Uterus (tissue), 4 donors: ENCODE results near the gene CD164L2. TPM values are rescaled to one million over a fixed set of nuclear protein-coding genes. Genes with fewer than 3 reads are reported as not detected.

Experiments
- DNase-seq, 2 donors: peaks; one replicate each; pipeline ENCODE4 v3.0.0-alpha.2; 2019 to 2020
- H3K27ac ChIP-seq, 2 donors: fragments of 200-600 bp; sonication (generic); 1 replicate in 1 of 2; 2 replicates in 1 of 2; pipeline ENCODE4 v1.5.1; 2016 to 2018
- H3K27me3 ChIP-seq, 2 donors: fragments of 200-600 bp; sonication (generic); one replicate each; pipeline ENCODE4 v1.5.1; 2018 to 2019; ENCODE audit warnings: control low read depth in 1 of 2
- H3K36me3 ChIP-seq, 2 donors: fragments of 200-600 bp; sonication (generic); one replicate each; pipeline ENCODE4 v1.5.1; 2019; ENCODE audit warnings: control low read depth in 1 of 2
- H3K4me1 ChIP-seq, 2 donors: fragments of 200-600 bp; sonication (generic); one replicate each; pipeline ENCODE4 v1.5.1; 2018 to 2019; ENCODE audit warnings: control low read depth in 1 of 2
- H3K4me3 ChIP-seq, 2 donors: fragments of 200-600 bp; sonication (generic); 1 replicate in 1 of 2; 2 replicates in 1 of 2; pipeline ENCODE4 v1.5.1; 2018 to 2019; ENCODE audit warnings: mild to moderate bottlenecking in 1 of 2
- H3K9me3 ChIP-seq, 2 donors: fragments of 200-600 bp; sonication (generic); one replicate each; pipeline ENCODE4 v1.5.1; 2019; ENCODE audit warnings: control low read depth in 1 of 2
- CTCF ChIP-seq, 4 experiments: fragments of 200-600 bp in 2 of 4; fragments of 450-650 bp in 2 of 4; sonication (generic) in 2 of 4; IDR thresholded peaks; one replicate each; pipeline ENCODE4 v1.5.1; 2016 to 2019; ENCODE audit warnings: antibody characterized with exemption in 4 of 4, mild to moderate bottlenecking in 2 of 4, moderate library complexity in 1 of 4
- POLR2A ChIP-seq, 2 donors: fragments of 450-650 bp; IDR thresholded peaks; one replicate each; pipeline ENCODE4 v1.6.1; 2016; ENCODE audit warnings: antibody characterized with exemption in 2 of 2, mild to moderate bottlenecking in 1 of 2, moderate library complexity in 1 of 2
- intact Hi-C: fragments of 100-400 bp; cut with DNase I; formaldehyde crosslinking; loops from one replicate; pipeline ENCODE4 v1.15.1; 2023; ENCODE audit warnings: low total_unique reads
- total RNA-seq, 4 donors: library from RNA; depleted of rRNA in 3 of 4; stranded (reverse); fragments of >200 nt in 3 of 4; gene quantifications; one replicate each; pipeline versions ENCODE4 v1.1.0 to v1.2.4, GENCODE V29; 2014 to 2023
- donor health status: DM: yes; HTN: yes; CAD: no.

Gene CD164L2
- total RNA-seq, 4 donors from 2014 or later = 0.69 TPM; not detected in 3

DNA sequence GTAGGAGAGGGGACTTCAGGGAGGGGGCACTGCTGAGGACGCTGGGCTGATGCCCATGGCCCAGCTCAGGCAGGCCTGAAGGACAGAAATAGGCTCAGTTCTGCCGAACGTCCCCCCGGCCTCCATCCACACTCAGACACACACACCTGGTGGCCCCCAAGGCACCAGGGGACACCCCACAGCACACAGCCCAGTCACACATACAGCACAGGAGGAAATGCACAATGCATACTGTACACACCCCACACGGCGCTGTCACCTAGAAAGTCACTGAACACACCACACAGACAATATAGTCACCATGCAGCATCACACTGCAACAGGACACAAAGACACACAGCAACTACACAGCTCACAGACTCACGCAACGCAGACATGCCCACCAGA lies 40.7 kb downstream of the CD164L2 start:
- intact Hi-C loops = no loop called here
- DNase-seq = no peak
- no peak for TF ChIP-seq POLR2A (IDR thresholded peaks at IDR 0.05)
- no peak for TF ChIP-seq CTCF (IDR thresholded peaks at IDR 0.05)
- no peaks in the 10 kb centered on the region for H3K9me3 ChIP-seq
- H3K4me3 ChIP-seq = no peak overlapping the region
- H3K36me3 ChIP-seq = no peaks in the 10 kb centered on the region
- H3K27me3 ChIP-seq = no peaks in the 10 kb centered on the region
- no peak overlapping the region for H3K27ac ChIP-seq
- no peaks in the 10 kb centered on the region for H3K4me1 ChIP-seq

DNA sequence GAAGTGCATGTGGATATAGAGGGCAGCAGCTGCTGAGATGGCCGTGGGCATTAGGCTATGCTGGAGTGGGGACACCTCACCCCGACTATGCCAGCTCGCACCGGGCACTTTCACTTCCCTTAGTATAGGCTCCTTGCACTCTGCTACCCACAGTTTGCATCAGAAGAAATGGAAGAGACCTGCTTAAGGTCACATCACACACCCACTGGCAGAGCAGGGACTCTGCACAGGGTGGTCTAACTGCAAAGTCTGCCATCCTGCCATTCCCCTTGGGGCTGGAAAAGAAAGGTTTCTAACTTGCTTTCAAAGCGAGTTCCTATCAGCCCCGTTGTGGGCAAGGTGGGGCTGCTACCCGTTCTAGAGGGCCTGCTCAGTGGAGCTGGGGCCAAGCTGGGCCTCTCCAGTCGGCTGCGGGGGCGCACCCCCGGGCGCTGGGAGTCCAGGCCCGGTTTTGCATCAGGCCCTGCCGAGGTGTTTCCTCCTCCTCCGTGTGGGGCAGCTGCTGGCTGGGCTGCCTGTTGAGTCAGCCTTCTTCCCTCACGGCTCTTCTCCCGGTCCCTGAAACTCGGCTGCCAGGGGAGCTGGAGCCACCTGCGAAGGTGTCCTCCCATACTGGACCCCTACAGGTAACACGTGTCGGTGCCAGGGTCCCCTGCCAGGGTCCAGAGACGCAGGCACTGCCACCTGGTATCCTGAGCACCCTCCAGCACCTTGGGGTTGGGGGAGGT lies 41.4 kb downstream of the CD164L2 start, which contains the start of gene SYTL1:
Gene SYTL1, plus strand, starts transcription at position 498 of the 728 bp plus-strand sequence. CDS start 3,313 bp downstream, outside the sequence.
- Histone ChIP-seq H3K4me1 (no peaks in the 10 kb centered on the region), H3K4me3 (no peak within 1 kb of the TSS), H3K27me3 (no peaks in the 10 kb centered on the region), H3K27ac (no peak within 1 kb of the TSS), H3K36me3 (no peaks in the 10 kb centered on the region), H3K9me3 (no peaks in the 10 kb centered on the region)
- TF ChIP-seq POLR2A (IDR thresholded peaks at IDR 0.05) (no peak), CTCF (IDR thresholded peaks at IDR 0.05) (no peak)
- no peak for DNase-seq
- intact Hi-C loops = no loop called here

DNA sequence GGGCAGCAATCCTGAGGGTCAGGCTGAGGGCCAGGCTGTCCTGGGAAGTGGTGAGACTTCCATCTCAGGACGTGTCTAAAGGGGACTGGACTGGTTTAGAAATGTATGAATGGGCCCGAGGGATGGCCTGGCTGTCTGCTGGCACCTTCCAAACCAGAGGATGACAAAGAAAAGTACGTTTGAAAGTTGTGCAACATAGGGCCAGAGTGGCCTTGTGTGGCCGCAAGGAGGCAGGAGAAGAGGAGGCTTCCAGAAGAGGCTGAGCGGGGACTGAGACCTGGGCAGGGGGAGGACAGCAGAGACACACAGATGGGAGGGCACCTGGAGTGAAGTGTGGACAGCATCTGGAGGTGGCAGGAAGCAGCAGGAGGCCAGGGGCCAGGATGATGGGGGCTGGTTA lies 43.9 kb downstream of the CD164L2 start:
- Histone ChIP-seq H3K27ac (no peak overlapping the region), H3K4me3 (no peak overlapping the region), H3K4me1 (no peaks in the 10 kb centered on the region), H3K27me3 (no peaks in the 10 kb centered on the region), H3K36me3 (no peaks in the 10 kb centered on the region), H3K9me3 (no peaks in the 10 kb centered on the region)
- no peak for TF ChIP-seq CTCF (IDR thresholded peaks at IDR 0.05)
- TF ChIP-seq POLR2A (IDR thresholded peaks at IDR 0.05) = no peak
- no peak for DNase-seq
- intact Hi-C loops = no loop called here

GRCh38 chr1:27338751-27339150 lies 44.4 kb downstream of the CD164L2 start:
- Histone ChIP-seq H3K4me3 (no peak overlapping the region), H3K27ac (no peak overlapping the region), H3K4me1 (no peaks in the 10 kb centered on the region), H3K36me3 (no peaks in the 10 kb centered on the region), H3K27me3 (no peaks in the 10 kb centered on the region), H3K9me3 (no peaks in the 10 kb centered on the region)
- intact Hi-C loops = no loop called here
- no peak for TF ChIP-seq CTCF (IDR thresholded peaks at IDR 0.05)
- TF ChIP-seq POLR2A (IDR thresholded peaks at IDR 0.05) = no peak
- no peak for DNase-seq

DNA sequence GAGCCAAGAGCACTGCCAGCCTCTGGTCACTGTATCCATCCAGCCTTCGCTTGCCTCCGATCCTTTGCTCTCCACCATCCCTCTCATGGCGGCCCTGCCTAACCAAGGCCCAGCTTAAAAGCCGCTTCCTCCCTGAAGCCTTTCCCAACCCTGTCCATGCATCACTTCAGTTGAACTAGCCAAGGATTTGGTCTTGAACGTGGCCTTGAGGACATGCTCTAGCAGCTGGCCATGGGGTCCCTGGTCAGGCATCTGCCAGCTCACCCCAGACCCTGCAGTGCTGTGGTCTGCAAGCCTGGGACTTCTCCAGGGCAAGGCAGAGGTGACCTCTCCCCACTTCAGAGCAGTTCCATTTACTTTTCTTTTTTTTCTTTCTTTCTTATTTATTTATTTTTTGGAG lies 46.4 kb downstream of the CD164L2 start:
- no peaks in the 10 kb centered on the region for H3K4me1 ChIP-seq
- H3K4me3 ChIP-seq = no peak overlapping the region
- no peaks in the 10 kb centered on the region for H3K27me3 ChIP-seq
- TF ChIP-seq CTCF (IDR thresholded peaks at IDR 0.05) = no peak
- TF ChIP-seq POLR2A (IDR thresholded peaks at IDR 0.05) = no peak
- H3K36me3 ChIP-seq = no peaks in the 10 kb centered on the region
- H3K9me3 ChIP-seq = no peaks in the 10 kb centered on the region
- H3K27ac ChIP-seq = no peak overlapping the region
- intact Hi-C loops = no loop called here
- DNase-seq = no peak
